HCT116 (cell line): ENCODE measurements around the gene VAMP1. TPM values are rescaled to one million over a fixed set of nuclear protein-coding genes. Genes with fewer than 3 reads are reported as not detected.

ENCODE experiments used
- ATAC-seq: fragments of 200-7000 bp; cut with Tn5 transposase; 2 replicates; pipeline ENCODE4 v1.9.1; 2020; ENCODE audit warnings: mild to moderate bottlenecking, moderate library complexity
- BruUV-seq: library from RNA; stranded (reverse); fragments of 400-500 nt; replicated peaks from 2 replicates; lab custom pipeline; 2021; lab: Mats Ljungman, UMichigan
- CTCF ChIA-PET: fragments of 300-600 bp; sonication (Branson Sonifier 250); formaldehyde crosslinking; loops from one replicate; lab custom pipeline; 2021; ENCODE audit warnings: antibody characterized with exemption; lab: Charles Lee
- POLR2A ChIA-PET: fragments of 300-600, 350-600 bp; sonication (Branson Sonifier 250); formaldehyde crosslinking; loops from one replicate; lab custom pipeline; 2021; ENCODE audit warnings: antibody characterized with exemption; lab: Charles Lee
- RAD21 ChIA-PET, 2 experiments: fragments of 300-600 bp; sonication (Branson Sonifier 250); formaldehyde crosslinking; loops; one replicate each; lab custom pipeline; 2023; ENCODE audit warnings: low total read pairs in 2 of 2; ENCODE audit not compliant: uncharacterized antibody in 2 of 2, unreplicated experiment in 2 of 2, low non-redundant PET in 1 of 2; lab: Charles Lee
- DNase-seq: peaks from one replicate; pipeline ENCODE4 v3.0.0-alpha.2; 2010; ENCODE audit warnings: low read depth, low spot score
- H2AFZ ChIP-seq: fragments of 200-600 bp; shearing (Covaris generic), sonication (generic); 2 replicates; pipeline ENCODE4 v1.6.1; 2017; ENCODE audit warnings: low read depth, mixed run types, mixed read lengths, antibody characterized with exemption, low read length; ENCODE audit not compliant: poor library complexity, severe bottlenecking
- H3K27ac ChIP-seq: 2 replicates; pipeline ENCODE4 v1.5.1; 2012; ENCODE audit warnings: low read depth, low read length
- H3K27me3 ChIP-seq: fragments of 200-600 bp; sonication (generic); 2 replicates; pipeline ENCODE4 v1.6.1; 2016; ENCODE audit warnings: mixed run types, low read length, mixed read lengths; ENCODE audit not compliant: insufficient read depth
- H3K36me3 ChIP-seq, 2 experiments: fragments of 200-500 bp in 1 of 2; fragments of 200-600 bp in 1 of 2; sonication (Bioruptor generic) in 1 of 2; sonication (generic) in 1 of 2; 2 replicates each; pipeline versions ENCODE4 v1.5.1 to v1.6.1; 2014 to 2016; ENCODE audit warnings: low read length in 2 of 2, inconsistent platforms in 1 of 2, mixed read lengths in 1 of 2, mixed run types in 1 of 2; ENCODE audit not compliant: insufficient read depth in 2 of 2, control insufficient read depth in 1 of 2
- H3K4me1 ChIP-seq, 2 experiments: fragments of 200-600 bp in 1 of 2; sonication (generic) in 1 of 2; 2 replicates each; pipeline versions ENCODE4 v1.5.1 to v1.6.1; 2012 to 2017; ENCODE audit warnings: low read length in 2 of 2, inconsistent platforms in 1 of 2, mild to moderate bottlenecking in 1 of 2, mixed read lengths in 1 of 2, mixed run types in 1 of 2, moderate library complexity in 1 of 2; ENCODE audit not compliant: insufficient read depth in 2 of 2, control insufficient read depth in 1 of 2
- H3K4me2 ChIP-seq: fragments of 200-600 bp; sonication (generic); 2 replicates; pipeline ENCODE4 v1.6.1; 2017; ENCODE audit warnings: mixed run types, low read length, mixed read lengths
- H3K4me3 ChIP-seq, 2 experiments: fragments of 200-600 bp in 1 of 2; sonication (generic) in 1 of 2; replicated peaks in 1 of 2; 2 replicates each; pipeline ENCODE4 v1.5.1; 2011 to 2016; ENCODE audit warnings: low read length in 2 of 2, control low read depth in 1 of 2, low read depth in 1 of 2, mild to moderate bottlenecking in 1 of 2, mixed read lengths in 1 of 2, mixed run types in 1 of 2
- H3K79me2 ChIP-seq: fragments of 200-600 bp; sonication (generic); 2 replicates; pipeline ENCODE4 v1.6.1; 2017; ENCODE audit warnings: mild to moderate bottlenecking, mixed run types, low read length, moderate library complexity, mixed read lengths; ENCODE audit not compliant: insufficient read depth
- H3K9ac ChIP-seq: fragments of 200-600 bp; sonication (generic); 2 replicates; pipeline ENCODE4 v1.6.1; 2016; ENCODE audit warnings: low read length, mixed read lengths
- H3K9me2 ChIP-seq: fragments of 200-600 bp; sonication (generic), shearing (Covaris generic); 2 replicates; pipeline ENCODE4 v1.6.1; 2017; ENCODE audit warnings: mixed run types, mild to moderate bottlenecking, moderate library complexity; ENCODE audit not compliant: insufficient read depth
- H3K9me3 ChIP-seq, 2 experiments: fragments of 200-500 bp in 1 of 2; fragments of 200-600 bp in 1 of 2; sonication (Bioruptor generic) in 1 of 2; sonication (generic) in 1 of 2; 2 replicates each; pipeline ENCODE4 v1.6.1; 2014 to 2017; ENCODE audit warnings: low read length in 2 of 2, mixed read lengths in 2 of 2, inconsistent platforms in 1 of 2, low read depth in 1 of 2, mild to moderate bottlenecking in 1 of 2, mixed run types in 1 of 2, moderate library complexity in 1 of 2; ENCODE audit not compliant: control insufficient read depth in 1 of 2, insufficient read depth in 1 of 2
- H4K20me1 ChIP-seq: fragments of 200-600 bp; sonication (generic), shearing (Covaris generic); 2 replicates; pipeline ENCODE4 v1.6.1; 2017; ENCODE audit warnings: mixed run types, mild to moderate bottlenecking, moderate library complexity; ENCODE audit not compliant: insufficient read depth
- CBX3 ChIP-seq: IDR thresholded peaks from 2 replicates; pipeline ENCODE4 v1.6.1; 2012; ENCODE audit warnings: low read depth
- EGR1 ChIP-seq: IDR thresholded peaks from 2 replicates; pipeline ENCODE4 v1.6.1; 2012; ENCODE audit warnings: low read depth
- ELF1 ChIP-seq: IDR thresholded peaks from 2 replicates; pipeline ENCODE4 v1.6.1; 2012; ENCODE audit warnings: low read depth, borderline replicate concordance
- EZH2 ChIP-seq: fragments of 200-600 bp; sonication (generic); IDR thresholded peaks from 2 replicates; pipeline ENCODE4 v1.6.1; 2017; ENCODE audit warnings: antibody characterized with exemption, mixed run types
- EZH2phosphoT487 ChIP-seq: fragments of 200-600 bp; IDR thresholded peaks from 2 replicates; pipeline ENCODE4 v1.6.1; 2018; ENCODE audit warnings: antibody characterized with exemption, borderline replicate concordance
- FOSL1 ChIP-seq: IDR thresholded peaks from 2 replicates; pipeline ENCODE4 v1.6.1; 2012; ENCODE audit warnings: low read depth
- JUND ChIP-seq: IDR thresholded peaks from 2 replicates; pipeline ENCODE4 v1.6.1; 2012
- SIN3A ChIP-seq: IDR thresholded peaks from 2 replicates; pipeline ENCODE4 v1.6.1; 2012; ENCODE audit warnings: low read depth
- SP1 ChIP-seq: IDR thresholded peaks from 2 replicates; pipeline ENCODE4 v1.6.1; 2012; ENCODE audit warnings: low read depth
- SRF ChIP-seq: IDR thresholded peaks from 2 replicates; pipeline ENCODE4 v1.6.1; 2012; ENCODE audit warnings: low read depth
- TCF7L2 ChIP-seq: IDR thresholded peaks from 2 replicates; pipeline ENCODE4 v1.7.0; 2011; ENCODE audit warnings: borderline replicate concordance, inconsistent platforms; ENCODE audit not compliant: insufficient read depth, insufficient read length; ENCODE audit errors: extremely low read depth
- ZBTB33 ChIP-seq: IDR thresholded peaks from 2 replicates; pipeline ENCODE4 v1.6.1; 2011; ENCODE audit warnings: mild to moderate bottlenecking, low read length, moderate library complexity; ENCODE audit not compliant: insufficient replicate concordance; ENCODE audit errors: extremely low read depth
- ZFX ChIP-seq: fragments of 450-650 bp; IDR thresholded peaks from 2 replicates; pipeline ENCODE4 v1.6.1; 2017
- ZNF274 ChIP-seq: fragments of 200-500 bp; sonication (Bioruptor generic); IDR thresholded peaks from 2 replicates; pipeline ENCODE4 v1.6.1; 2014; ENCODE audit warnings: mild to moderate bottlenecking, low read depth, low read length, inconsistent platforms
- intact Hi-C: fragments of 100-400 bp; cut with micrococcal nuclease; formaldehyde crosslinking; loops from 2 replicates; pipeline ENCODE4 v1.10.0; 2022
- total RNA-seq: library from RNA; stranded (reverse); gene quantifications from one replicate; pipeline ENCODE4 v1.2.1, GENCODE V29; 2021; ENCODE audit not compliant: unreplicated experiment
- TF ChIP-seq, protein P1 (sequence below): IDR thresholded peaks from 2 replicates; pipeline ENCODE4 v1.6.1; 2012
- TF ChIP-seq, protein P2 (sequence below), 3 experiments: fragments of 200-600 bp in 1 of 3; sonication (generic) in 1 of 3; IDR thresholded peaks in 2 of 3; conservative IDR thresholded peaks in 1 of 3; 2 replicates each; pipeline ENCODE4 v1.5.1; 2012 to 2017; ENCODE audit warnings: low read depth in 2 of 3, low read length in 2 of 3, antibody characterized with exemption in 1 of 3, borderline replicate concordance in 1 of 3, control low read depth in 1 of 3, mild to moderate bottlenecking in 1 of 3, mixed read lengths in 1 of 3, mixed run types in 1 of 3, moderate library complexity in 1 of 3; ENCODE audit not compliant: insufficient read depth in 1 of 3

VAMP1 gene
- total RNA-seq, 1 experiment from 2014 or later: 12.1 TPM

GRCh38 chr12:6425590-6426531 is 44.6 kb downstream of the VAMP1 start (continued):
- TF ChIP-seq, protein P1, sequence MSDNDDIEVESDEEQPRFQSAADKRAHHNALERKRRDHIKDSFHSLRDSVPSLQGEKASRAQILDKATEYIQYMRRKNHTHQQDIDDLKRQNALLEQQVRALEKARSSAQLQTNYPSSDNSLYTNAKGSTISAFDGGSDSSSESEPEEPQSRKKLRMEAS: no peak
- no peak for TF ChIP-seq EGR1

- ChIA-PET RAD21 (interaction anchor here (1.9 to 2.2 kb wide), 2 partner anchors 40 to 41 kb away, joined by 8 to 9 read pairs; no protein-coding TSS in a partner anchor), CTCF (interaction anchor here (1.1 to 5.3 kb wide), 6 partner anchors 11 to 115 kb away, joined by 3 to 46 read pairs (median 4); no protein-coding TSS in a partner anchor)
- no TSS peak for BruUV-seq
- Histone ChIP-seq H3K4me2 (no peak overlapping the region), H3K4me1 (peaks cover 6 to 24% of the 10 kb centered on the region in 2 experiments), H3K9ac (no peak overlapping the region), H3K79me2 (no peaks in the 10 kb centered on the region), H3K27ac (no peak overlapping the region), H3K9me3 (no peaks in the 10 kb centered on the region)
- DNase-seq: no peak
- intact Hi-C loops: no loop called here
- no peak for TF ChIP-seq TCF7L2
- no peak for TF ChIP-seq ZNF274
- no peak for TF ChIP-seq EZH2phosphoT487
- no peak for TF ChIP-seq ELF1
- no peak for TF ChIP-seq SIN3A
- TF ChIP-seq SRF: no peak
- TF ChIP-seq, protein P1: no peak
- TF ChIP-seq ZFX: no peak
- no peak for TF ChIP-seq FOSL1
- no peak for TF ChIP-seq EZH2
- no peak for TF ChIP-seq JUND
- TF ChIP-seq, protein P2, sequence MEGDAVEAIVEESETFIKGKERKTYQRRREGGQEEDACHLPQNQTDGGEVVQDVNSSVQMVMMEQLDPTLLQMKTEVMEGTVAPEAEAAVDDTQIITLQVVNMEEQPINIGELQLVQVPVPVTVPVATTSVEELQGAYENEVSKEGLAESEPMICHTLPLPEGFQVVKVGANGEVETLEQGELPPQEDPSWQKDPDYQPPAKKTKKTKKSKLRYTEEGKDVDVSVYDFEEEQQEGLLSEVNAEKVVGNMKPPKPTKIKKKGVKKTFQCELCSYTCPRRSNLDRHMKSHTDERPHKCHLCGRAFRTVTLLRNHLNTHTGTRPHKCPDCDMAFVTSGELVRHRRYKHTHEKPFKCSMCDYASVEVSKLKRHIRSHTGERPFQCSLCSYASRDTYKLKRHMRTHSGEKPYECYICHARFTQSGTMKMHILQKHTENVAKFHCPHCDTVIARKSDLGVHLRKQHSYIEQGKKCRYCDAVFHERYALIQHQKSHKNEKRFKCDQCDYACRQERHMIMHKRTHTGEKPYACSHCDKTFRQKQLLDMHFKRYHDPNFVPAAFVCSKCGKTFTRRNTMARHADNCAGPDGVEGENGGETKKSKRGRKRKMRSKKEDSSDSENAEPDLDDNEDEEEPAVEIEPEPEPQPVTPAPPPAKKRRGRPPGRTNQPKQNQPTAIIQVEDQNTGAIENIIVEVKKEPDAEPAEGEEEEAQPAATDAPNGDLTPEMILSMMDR (IDR thresholded peaks at IDR 0.05 in 2 of 3, conservative IDR thresholded peaks at IDR 0.05 in 1 of 3; ENCODE audit: borderline replicate concordance in 1 of 3, insufficient read depth in 1 of 3, low read depth in 2 of 3, low read length in 2 of 3): no peak
- no peak for TF ChIP-seq CBX3
- TF ChIP-seq SP1: no peak
- TF ChIP-seq ZBTB33: no peak
- TF ChIP-seq, all 23 proteins: peak for 0
- POLR2A ChIA-PET: interaction anchor here (0.8 to 1.9 kb wide), 2 partner anchors 88 to 114 kb away, joined by 3 to 6 read pairs; no protein-coding TSS in a partner anchor
- Histone ChIP-seq H3K4me3 (no peak overlapping the region), H3K27me3 (no peaks in the 10 kb centered on the region), H4K20me1 (no peaks in the 10 kb centered on the region), H3K36me3 (no peaks in the 10 kb centered on the region), H3K9me2 (no peaks in the 10 kb centered on the region), H2AFZ (no peak overlapping the region)
- no peak for ATAC-seq
Observed at GRCh38 chr12:6424866-6425265, 45.6 kb downstream of the VAMP1 start.
